ENCODE data around the gene PKDREJ.
"Not testable (repeated sequence)": the region's sequence is repeated elsewhere in the genome, so short reads cannot be mapped to it uniquely, and the experiment has no call there.

Gene PKDREJ

DNA sequence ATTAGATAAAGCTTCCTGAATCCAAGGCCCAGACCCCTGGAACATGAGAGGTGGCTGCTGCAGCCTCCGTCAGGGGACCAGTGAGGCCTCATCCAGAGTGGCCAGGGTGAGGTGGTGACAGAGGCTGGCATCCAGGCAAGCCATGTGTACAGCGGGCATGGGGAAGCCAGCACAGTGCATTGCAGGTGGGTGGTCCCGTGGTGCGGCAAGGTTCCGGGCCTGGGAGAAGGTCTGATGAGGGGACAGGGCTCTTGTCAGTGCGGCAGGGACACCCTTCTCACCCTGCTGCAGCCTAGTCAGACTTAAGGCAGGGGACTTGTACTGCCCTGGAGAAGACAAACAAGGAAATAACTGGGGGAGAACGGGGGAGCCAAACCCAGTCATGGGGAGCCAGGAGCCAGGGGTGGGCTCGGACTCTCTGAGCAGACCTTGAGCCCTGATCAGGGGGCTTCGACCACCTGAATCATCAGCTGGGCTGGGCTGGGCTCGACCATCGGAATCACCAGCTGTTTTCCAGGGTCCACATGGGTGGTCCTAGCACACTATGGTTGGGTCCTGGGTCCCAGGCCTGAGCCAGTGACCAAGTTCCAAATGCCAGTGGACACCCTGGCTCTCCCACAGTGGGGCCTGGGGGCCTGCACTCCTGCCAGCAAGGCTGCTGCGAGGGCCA, 9.8 kb upstream of the PKDREJ start:
- DNase-seq = no peak
- in situ Hi-C loops (cut with HindIII; ENCODE audit: low pct_ligation_motif_present, low pct_unique_long_range_greater_than_20kb, low sequenced_read_pairs) = no loop called here

DNA sequence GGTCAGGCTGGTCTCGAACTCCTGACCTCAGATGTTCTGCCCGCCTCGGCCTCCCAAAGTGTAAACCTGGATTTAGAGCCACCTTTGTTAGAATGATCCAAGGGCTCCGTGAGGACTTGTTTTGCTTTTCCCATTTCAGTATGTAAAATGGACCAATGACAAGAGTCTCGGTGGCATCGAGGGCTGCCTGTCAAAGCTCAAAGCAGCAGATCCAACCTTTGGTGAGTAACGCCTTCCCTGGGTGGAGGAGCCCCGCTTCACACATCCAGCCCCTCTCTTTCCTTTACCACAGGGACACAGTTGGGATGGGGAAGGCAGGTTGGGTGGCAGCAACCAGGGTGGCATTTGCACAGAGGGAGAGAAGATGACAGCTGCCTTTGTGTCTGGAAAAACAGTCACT, 9.1 kb upstream of the PKDREJ start:
- in situ Hi-C loops (cut with HindIII; ENCODE audit: low pct_ligation_motif_present, low pct_unique_long_range_greater_than_20kb, low sequenced_read_pairs) = no loop called here
- DNase-seq = no peak

DNA sequence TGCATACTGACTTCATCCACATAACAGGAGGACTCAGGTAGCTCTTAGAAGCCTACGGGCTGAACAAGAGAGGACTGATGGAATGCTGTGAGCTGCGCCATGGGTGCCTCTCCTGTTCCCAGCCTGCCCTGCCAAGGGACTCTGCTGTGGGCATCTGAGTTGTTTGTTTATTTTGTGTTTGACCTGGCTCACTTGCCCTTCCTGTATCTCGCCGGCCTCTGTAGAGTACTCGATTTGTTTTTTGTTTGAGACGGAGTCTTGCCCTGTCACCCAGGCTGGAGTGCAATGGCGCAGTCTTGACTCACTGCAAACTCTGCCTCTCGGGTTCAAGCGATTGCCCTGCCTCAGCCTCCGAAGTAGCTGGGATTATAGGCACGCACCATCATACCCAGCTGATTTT, 6.4 kb upstream of the PKDREJ start:
- DNase-seq = no peak
- in situ Hi-C loops (cut with HindIII; ENCODE audit: low pct_ligation_motif_present, low pct_unique_long_range_greater_than_20kb, low sequenced_read_pairs) = no loop called here

GRCh38 chr22:46267431-46268279, 4.5 kb upstream of the PKDREJ start, which contains the start of gene TTC38:
Gene TTC38 (plus strand): TSS chr22:46268008. CDS start chr22:46268040, 32 bp downstream.
- in situ Hi-C loops (cut with HindIII; ENCODE audit: low pct_ligation_motif_present, low pct_unique_long_range_greater_than_20kb, low sequenced_read_pairs) = no loop called here
- peak; percentile 74 for DNase-seq

- in situ Hi-C loops (cut with HindIII; ENCODE audit: low pct_ligation_motif_present, low pct_unique_long_range_greater_than_20kb, low sequenced_read_pairs); DNase-seq: not testable (repeated sequence)
These were observed 2.5 kb upstream of the PKDREJ start for GRCh38 chr22:46265627-46266026.

- in situ Hi-C loops (cut with HindIII; ENCODE audit: low pct_ligation_motif_present, low pct_unique_long_range_greater_than_20kb, low sequenced_read_pairs); DNase-seq: not testable (repeated sequence)
These were observed 1.4 kb upstream of the PKDREJ start for GRCh38 chr22:46264520-46264919.

DNA sequence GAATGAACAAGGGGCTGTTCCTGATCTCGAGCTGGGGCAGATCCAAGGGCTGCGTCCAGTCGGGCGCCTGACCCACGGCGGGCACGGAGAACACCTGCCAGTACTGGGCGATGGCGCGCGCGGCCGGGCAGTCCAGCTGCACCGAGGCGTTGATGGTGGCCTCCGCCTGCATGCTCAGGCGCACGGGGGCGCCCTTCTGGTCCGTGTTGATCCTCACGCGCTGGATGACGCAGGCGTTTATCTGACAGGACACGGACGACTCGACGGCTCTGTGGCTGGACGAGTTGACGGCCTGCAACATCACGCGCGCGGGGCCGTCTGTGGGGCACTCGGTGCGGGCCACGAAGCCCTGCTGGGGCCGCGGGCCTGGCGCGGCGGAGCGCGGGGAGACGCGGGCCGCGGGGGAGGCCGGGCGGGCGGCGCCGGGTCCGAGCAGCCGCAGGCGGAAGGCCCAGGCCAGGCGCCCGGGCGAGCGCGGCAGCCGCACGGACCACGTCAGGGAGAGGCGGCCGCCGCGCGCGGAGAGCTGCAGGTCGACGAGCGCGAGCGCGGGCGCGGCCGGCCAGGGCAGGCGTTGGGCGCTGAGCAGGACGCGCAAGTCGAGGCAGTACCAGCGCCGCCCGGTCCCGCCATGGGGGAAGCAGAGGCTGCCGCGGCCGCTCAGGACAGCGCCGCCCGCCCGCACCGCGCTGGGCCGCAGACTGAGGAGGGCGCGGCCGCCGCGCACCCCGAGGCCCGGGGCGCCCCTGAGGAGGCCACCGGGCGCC, 511 bp downstream of the PKDREJ start:
- in situ Hi-C loops (cut with HindIII; ENCODE audit: low pct_ligation_motif_present, low pct_unique_long_range_greater_than_20kb, low sequenced_read_pairs) = no loop called here
- no peak for DNase-seq

DNA sequence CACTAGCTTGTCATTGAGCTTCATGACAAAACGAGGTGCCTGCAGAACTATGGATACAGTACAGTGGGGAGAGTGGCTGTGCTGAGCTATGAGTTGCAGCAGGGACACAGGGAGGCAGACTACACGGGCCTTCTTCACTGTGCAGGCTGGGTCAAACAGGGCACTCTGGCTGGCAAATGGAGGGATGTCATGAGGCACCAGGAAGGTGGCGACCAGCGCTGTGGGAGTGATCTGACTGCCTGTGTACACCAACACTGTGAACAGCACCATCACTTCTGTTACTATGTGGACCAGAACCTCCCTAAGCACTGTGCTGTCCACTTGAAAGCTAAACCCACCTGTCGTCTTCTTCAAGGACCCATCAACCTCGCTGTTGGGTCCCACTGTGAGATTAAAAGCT, 3.1 kb downstream of the PKDREJ start:
- no peak for DNase-seq
- in situ Hi-C loops (cut with HindIII; ENCODE audit: low pct_ligation_motif_present, low pct_unique_long_range_greater_than_20kb, low sequenced_read_pairs) = no loop called here

DNA sequence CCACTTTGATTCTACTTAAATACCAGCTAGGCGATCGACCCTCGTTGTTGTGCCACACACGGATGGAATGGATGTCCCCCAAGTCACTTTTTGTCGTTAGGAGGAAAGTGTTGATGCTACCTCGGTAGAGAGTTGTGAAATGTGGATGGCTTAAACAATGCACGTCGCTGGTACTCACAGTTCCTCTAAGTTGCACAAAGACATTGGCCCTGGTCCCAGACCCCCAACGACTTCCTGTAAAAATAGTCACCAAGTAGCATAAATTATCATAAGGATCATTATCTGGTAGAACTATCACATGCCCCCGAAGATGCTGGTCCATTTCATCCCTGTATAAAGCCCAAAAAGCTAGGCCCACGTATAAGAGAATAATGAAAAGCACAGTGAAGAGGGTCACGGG, 3.8 kb downstream of the PKDREJ start:
- in situ Hi-C loops (cut with HindIII; ENCODE audit: low pct_ligation_motif_present, low pct_unique_long_range_greater_than_20kb, low sequenced_read_pairs) = no loop called here
- DNase-seq = no peak

DNA sequence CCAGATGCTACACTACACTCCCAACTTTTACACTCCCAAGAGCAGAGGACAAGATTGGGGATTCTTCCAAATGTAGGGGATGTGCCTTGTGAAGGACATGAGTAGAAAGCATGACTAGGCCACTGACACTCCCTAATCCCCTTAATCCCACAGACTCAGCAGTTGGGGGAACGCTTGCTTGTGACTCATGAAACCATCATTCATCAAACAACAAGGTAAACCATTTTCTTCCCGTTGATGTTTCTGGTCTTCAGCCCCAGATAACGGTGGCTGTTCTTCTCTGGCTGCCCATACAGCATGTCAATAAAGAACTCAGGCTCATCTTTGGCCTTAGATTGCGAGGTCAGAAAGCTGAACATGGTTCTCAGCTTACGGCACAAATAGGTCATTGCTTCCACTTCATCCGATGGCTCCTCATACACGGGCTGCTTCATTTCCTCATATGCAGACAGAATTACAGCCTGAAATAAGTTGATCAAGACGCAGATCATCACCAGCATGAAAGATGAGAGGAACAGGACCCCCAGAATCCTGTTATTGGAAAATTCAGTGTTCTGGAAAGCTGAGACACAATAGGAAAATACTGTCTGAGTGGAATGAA, 6.7 kb downstream of the PKDREJ start:
- in situ Hi-C loops (cut with HindIII; ENCODE audit: low pct_ligation_motif_present, low pct_unique_long_range_greater_than_20kb, low sequenced_read_pairs) = no loop called here
- DNase-seq = no peak

DNA sequence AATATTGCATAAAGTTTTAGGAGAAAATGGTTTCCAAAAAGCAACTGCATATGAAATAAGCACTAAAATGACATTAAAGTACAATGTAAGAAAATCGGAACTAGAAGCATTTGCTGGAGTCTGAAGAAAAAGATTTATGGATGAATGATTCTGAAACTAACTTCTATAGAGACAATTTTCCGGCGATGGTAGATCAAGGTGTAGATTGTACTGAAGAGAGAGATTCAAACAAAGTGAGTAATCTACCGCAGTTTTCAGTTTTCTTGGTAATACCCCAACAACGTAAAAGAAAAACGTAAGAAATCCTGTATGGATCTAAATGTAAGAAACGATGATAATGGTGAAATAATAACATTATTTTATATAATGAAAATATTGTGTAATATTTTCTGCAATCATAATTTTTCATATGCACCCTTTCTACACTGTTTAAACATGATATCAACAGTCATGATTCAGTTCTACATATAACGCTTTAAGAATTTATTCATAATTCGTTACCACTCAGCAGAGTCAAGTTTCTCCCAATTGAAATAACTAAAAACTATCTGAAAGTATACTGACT, 11.2 kb downstream of the PKDREJ start:
- in situ Hi-C loops (cut with HindIII; ENCODE audit: low pct_ligation_motif_present, low pct_unique_long_range_greater_than_20kb, low sequenced_read_pairs) = no loop called here
- DNase-seq = no peak

- in situ Hi-C loops (cut with HindIII; ENCODE audit: low pct_ligation_motif_present, low pct_unique_long_range_greater_than_20kb, low sequenced_read_pairs) = no loop called here
- DNase-seq = no peak
These were observed 11.9 kb downstream of the PKDREJ start for GRCh38 chr22:46251266-46251665.

DNA sequence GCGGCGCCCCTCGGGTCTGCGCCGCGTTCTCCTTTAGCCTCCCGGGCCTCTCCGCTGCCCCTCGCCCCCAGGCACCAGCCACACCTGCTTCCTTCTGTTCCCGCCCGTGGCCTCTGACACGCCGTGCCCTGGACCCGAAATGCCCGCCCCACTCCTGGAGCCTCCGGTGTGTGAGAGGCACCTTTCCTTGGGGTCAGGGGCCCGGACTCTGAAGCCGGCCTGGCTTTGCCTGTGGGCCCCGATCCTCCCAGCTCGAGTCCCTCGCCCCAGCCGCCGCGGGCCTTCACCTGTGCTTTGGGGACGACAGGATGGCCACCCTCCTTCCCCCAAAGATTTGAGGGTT, 12.4 kb downstream of the PKDREJ start:
- in situ Hi-C loops (cut with HindIII; ENCODE audit: low pct_ligation_motif_present, low pct_unique_long_range_greater_than_20kb, low sequenced_read_pairs) = no loop called here
- no peak for DNase-seq

DNA sequence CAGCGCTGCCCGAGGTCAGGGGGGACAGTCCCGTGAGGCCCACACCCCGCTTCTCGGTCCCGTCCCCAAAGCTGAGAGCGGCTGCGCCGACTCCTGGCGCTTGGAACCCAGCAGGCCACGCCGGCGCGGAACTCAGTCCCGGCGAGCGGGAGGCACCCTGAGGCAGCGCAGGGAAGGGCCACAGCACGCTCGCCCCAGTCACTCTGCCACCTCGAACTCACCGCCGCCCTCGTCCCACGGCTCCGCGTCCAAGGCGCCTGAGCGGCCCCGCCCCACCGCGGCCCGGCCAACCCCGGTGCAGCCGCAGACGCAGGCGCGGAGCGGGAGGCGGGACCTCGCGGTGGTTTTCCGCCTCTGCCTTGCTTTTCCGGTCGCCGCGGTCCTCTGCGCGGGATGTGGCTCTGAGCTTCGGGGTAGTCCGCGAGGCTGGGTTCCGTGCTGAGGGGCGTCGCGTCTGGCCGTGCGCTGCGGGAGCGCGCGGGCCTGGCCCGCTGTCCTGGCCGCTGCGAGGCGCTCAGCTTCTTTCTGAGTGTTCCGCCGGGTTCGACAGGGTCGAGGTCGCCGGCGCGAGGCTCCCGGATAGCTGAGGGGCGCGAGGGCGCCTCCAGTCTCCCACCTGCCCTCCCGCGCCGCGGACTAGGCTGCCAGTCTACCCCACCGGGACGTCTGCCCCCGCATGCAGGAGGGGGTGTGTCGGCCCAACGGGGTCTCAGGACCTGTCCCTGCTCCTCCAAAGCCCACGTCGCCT, 12.9 kb downstream of the PKDREJ start, which contains the start of gene CDPF1:
TSS of gene CDPF1 (minus strand) at position 259 of the 748 bp plus-strand sequence. CDS start 2,009 bp downstream, outside the sequence.
- DNase-seq = peak; percentile 84
- in situ Hi-C loops (cut with HindIII; ENCODE audit: low pct_ligation_motif_present, low pct_unique_long_range_greater_than_20kb, low sequenced_read_pairs) = no loop called here

GRCh38 chr22:46247443-46247975, 15.6 kb downstream of the PKDREJ start:
- in situ Hi-C loops (cut with HindIII; ENCODE audit: low pct_ligation_motif_present, low pct_unique_long_range_greater_than_20kb, low sequenced_read_pairs) = no loop called here

DNA sequence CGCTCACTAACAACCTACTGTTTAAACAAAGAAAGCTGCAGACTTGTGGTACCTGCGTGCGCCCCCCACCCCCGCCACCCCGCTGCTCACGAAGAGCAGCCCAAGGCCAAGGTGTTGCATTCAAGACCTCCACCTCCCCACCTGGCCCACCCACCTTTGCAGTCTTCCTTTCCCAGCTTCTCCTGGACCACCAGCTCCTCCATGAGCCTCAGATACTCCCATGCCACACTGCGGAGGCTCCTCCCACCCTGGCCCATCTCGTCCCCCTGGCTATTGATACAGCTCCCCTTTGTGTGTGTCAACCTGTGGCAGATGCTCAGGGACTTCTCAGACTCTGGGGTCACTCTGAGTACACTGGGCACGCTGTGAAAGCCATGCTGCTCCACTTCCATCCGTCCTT, 17.0 kb downstream of the PKDREJ start:
- no peak for DNase-seq
- in situ Hi-C loops (cut with HindIII; ENCODE audit: low pct_ligation_motif_present, low pct_unique_long_range_greater_than_20kb, low sequenced_read_pairs) = no loop called here

More at GRCh38 chr22:46247443-46247975, 15.6 kb downstream of the PKDREJ start:
- no peak for DNase-seq

DNA sequence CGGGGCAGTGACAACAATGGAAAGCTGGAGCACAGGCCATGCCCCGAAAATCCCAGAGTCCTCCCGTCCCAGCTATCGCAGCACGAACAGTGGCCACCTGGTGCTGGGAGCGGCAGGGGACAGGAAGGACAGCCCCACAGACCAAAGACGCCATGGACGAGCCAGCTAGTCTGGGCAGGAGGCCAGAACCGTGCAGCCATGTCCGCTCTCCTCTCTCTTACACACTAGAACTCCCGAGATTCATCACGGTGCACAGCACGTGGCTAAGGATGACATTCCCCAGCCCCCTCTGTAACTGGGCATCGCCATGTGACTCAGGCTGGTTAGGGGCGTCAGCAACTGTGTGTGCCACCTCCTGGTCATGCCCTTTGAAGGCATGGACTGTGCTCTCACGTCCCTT, 17.6 kb downstream of the PKDREJ start:
- in situ Hi-C loops (cut with HindIII; ENCODE audit: low pct_ligation_motif_present, low pct_unique_long_range_greater_than_20kb, low sequenced_read_pairs) = no loop called here
- no peak for DNase-seq

- in situ Hi-C loops (cut with HindIII; ENCODE audit: low pct_ligation_motif_present, low pct_unique_long_range_greater_than_20kb, low sequenced_read_pairs) = no loop called here
- no peak for DNase-seq
These were observed 18.4 kb downstream of the PKDREJ start for GRCh38 chr22:46244771-46245170.

All from ACHN (cell line).